Effector CD4-positive, alpha-beta T cell (primary cell): ENCODE results near the gene MYCN.
"Not testable (repeated sequence)": the region's sequence is repeated elsewhere in the genome, so short reads cannot be mapped to it uniquely, and the experiment has no call there.

ENCODE experiments used
- DNase-seq: peaks from one replicate; pipeline ENCODE4 v3.0.0-alpha.2; 2020

MYCN gene

DNA sequence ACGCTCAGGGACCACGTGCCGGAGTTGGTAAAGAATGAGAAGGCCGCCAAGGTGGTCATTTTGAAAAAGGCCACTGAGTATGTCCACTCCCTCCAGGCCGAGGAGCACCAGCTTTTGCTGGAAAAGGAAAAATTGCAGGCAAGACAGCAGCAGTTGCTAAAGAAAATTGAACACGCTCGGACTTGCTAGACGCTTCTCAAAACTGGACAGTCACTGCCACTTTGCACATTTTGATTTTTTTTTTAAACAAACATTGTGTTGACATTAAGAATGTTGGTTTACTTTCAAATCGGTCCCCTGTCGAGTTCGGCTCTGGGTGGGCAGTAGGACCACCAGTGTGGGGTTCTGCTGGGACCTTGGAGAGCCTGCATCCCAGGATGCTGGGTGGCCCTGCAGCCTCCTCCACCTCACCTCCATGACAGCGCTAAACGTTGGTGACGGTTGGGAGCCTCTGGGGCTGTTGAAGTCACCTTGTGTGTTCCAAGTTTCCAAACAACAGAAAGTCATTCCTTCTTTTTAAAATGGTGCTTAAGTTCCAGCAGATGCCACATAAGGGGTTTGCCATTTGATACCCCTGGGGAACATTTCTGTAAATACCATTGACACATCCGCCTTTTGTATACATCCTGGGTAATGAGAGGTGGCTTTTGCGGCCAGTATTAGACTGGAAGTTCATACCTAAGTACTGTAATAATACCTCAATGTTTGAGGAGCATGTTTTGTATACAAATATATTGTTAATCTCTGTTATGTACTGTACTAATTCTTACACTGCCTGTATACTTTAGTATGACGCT lies 5.8 kb downstream of the MYCN start:
- DNase-seq: no peak

DNA sequence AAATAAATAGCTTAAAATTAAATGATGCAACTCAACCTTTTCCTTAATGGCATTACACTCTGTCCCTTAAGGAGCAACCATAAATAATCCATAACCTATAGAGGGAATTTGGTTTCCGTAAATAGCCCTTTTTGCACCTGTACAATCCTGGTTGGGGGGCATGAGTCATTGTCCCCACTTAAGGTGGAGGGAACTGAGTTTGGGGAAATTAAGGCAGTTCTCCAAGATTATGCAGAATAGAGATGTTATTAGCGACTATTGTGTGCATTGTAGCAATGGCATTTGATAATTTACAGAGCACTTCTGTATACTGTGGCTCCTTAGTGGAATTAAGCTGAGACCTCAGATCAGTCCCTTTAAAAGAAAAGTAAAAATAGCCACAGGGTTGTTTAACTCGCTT lies 6.6 kb downstream of the MYCN start:
- no peak for DNase-seq

DNA sequence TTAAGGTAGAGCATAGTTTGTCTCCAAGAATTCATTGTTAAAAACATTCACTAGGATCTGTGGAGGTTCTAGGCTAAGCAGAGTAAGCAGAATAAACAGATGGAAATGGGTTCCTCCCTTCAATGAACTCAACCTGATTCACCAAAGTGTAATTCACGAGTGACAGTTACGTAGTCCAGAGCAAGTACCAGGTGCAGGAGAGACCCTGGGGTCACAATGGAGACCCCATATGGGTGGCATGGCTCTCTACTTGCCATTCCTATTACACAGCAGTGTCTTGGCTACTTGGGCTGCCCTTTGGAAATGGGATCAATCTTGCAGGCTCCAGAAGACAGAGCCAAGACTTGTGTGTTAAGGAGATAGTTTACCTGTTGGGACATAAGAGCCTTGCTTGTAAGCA lies 7.1 kb downstream of the MYCN start:
- no peak for DNase-seq

GRCh38 chr2:15948704-15948957 lies 8.3 kb downstream of the MYCN start:
- no peak for DNase-seq

- no peak for DNase-seq
Observed at GRCh38 chr2:15949126-15949525, 8.8 kb downstream of the MYCN start.

DNA sequence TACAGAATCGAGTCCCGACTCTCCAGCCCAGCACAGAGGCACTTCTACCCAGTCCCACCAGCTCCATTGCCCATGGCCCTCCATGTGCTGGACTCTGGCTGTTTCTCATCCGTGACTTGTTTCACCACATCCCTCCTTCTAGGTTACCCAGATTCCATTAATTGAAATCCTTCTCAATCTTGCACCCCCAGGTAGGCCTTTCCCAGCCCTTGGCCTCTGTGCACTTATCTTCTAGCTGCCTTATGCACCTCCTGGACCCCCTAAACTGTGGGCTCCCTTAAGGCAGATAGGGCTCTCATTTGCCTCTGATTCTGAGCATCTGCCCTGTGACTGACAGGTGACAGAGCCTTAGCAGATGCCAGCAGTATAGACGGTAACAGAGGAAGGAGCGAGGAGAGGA lies 9.2 kb downstream of the MYCN start:
- DNase-seq: no peak

DNA sequence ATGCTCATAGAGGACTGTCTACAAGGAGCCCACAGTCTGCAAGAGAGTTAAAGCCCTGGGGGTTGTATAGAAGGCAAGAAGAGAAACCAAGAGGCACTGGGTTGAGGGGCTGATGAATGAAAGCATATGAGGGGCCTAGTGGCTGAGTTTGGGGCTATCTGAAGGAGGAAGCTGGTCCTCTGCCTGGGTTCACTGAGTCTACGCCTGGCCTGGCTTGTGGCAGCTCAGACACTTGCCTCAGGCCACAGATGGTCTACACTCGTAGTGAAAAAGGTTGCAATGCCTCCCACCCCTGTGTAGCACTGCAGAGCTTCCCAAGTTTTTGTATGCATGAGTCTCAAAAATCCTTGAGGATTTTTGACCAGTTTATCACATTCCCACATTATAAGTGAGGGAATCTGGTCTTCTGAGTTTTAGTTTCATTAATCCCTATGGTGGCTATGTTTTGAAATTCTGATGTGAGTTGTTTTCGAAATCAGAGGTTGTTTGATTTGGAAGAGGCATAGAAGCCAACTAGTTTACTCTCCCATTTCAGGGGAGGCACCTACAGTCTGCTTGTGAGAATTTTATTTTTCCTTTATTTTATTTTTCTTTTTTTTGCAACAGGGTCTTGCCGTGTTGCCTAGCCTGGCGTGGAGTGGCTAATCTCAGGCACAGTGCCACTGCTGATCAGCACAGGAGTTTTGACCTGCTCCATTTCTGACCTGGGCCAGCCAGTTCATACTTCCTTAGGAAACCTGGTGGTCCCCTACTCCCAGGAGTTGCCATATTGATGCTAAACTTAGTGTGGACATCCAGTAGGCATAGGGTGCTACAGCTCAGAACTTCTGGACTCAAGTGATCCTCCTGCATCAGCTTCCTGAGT lies 10.0 kb downstream of the MYCN start:
- no peak for DNase-seq

DNA sequence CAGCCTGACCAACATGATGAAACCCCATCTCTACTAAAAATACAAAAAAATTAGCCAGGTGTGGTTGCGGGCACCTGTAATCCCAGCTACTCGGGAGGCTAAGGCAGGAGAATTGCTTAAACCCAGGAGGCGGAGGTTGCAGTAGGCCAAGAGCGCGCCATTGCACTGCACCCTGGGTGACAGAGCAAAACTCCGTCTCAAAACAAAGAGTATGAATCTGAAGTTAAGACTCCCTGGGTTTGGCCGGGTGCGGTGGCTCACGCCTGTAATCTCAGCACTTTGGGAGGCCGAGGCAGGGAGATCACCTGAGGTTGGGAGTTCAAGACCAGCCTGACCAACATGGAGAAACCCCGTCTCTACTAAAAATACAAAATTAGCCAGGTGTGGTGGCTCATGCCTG lies 11.6 kb downstream of the MYCN start:
- DNase-seq: not testable (repeated sequence)

GRCh38 chr2:15952451-15953146 lies 12.2 kb downstream of the MYCN start:
- no peak for DNase-seq

- DNase-seq: no peak
Observed at GRCh38 chr2:15953147-15953630, 12.8 kb downstream of the MYCN start.

DNA sequence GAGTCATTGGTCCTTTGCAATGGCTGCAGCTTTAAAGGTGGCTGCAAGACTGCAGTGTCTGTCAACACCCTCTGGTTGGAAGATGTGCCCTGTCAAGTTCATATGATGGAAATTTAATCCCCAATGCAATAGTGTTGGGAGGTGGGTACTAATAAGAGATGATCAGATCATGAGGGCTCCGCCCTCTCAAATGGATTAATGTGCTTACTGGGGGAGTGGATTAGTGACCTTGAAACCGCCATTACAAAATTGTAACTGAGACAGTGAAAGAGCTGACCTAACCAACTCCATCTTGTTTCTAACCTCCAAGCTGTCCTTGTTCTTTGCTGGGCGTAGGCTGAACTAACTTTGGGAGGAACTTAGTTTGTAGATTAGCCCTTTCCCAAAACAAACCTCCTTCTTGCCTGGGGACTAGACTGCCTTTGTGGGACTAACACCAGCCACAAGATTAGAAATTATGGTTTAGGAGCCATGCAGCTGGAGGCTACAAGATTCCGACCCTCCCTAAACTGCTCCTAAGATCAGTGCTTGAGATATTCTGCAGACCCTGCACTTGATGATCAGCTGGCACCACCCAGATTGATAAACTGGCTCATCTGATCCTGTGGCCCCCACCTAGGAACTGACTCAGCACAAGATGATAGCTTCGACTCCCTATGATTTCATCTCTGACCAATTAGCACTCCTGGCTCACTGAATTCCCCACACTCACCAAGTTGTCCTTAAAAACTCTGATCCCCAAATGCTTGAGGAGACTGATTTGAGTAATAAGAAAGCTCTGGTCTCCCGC lies 13.7 kb downstream of the MYCN start:
- no peak for DNase-seq

DNA sequence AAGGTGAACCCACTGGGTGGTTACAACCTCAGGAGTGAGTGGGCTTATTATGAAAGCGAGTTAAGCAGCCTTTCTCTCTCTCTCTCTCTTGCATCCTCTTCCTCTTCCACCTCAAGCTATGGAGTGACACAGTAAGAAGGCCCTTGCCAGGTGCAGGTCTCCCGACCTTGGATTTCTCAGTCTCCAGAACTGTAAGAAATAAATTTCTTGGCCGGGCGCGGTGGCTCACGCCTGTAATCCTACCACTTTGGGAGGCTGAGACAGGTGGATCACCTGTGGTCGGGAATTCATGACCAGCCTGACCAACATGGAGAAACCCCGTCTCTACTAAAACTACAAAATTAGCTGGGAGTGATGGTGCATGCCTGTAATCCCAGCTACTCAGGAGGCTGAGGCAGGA lies 14.4 kb downstream of the MYCN start:
- no peak for DNase-seq

DNA sequence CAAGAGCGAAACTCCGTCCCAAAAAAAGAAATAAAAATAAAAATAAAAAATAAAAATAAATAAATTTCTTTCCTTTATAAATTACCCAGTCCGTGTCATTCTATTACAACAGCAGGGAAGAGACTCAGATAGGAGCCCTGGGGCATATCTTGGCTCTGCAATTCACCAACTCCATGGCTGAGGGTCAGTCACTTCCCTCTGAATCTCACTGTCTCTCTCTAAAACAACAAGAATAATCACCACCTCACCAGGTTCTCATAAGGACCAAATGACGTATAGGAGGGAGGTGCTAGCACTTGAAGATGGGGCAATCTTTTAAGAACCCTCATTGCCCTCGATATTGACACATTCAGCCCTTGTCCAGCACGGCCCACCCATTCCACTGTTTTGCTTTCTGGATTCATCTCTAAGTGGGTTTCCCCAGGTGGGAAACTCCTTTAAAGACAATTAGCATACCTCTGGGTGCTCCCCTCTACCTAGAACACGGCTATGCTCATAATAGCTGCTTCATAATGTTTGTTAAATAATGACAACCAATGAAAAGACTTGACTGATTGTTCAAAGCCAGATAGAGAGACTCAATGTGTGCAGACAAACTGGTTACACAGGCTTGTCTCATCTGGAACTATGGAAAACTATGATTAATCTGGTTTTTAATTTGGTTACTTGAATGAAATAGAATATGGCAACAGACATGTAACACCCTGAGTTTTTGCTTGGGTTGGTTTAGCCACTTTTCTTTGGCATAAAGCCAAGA lies 15.1 kb downstream of the MYCN start:
- no peak for DNase-seq

- DNase-seq: no peak
Observed at GRCh38 chr2:15956230-15956629, 15.9 kb downstream of the MYCN start.

DNA sequence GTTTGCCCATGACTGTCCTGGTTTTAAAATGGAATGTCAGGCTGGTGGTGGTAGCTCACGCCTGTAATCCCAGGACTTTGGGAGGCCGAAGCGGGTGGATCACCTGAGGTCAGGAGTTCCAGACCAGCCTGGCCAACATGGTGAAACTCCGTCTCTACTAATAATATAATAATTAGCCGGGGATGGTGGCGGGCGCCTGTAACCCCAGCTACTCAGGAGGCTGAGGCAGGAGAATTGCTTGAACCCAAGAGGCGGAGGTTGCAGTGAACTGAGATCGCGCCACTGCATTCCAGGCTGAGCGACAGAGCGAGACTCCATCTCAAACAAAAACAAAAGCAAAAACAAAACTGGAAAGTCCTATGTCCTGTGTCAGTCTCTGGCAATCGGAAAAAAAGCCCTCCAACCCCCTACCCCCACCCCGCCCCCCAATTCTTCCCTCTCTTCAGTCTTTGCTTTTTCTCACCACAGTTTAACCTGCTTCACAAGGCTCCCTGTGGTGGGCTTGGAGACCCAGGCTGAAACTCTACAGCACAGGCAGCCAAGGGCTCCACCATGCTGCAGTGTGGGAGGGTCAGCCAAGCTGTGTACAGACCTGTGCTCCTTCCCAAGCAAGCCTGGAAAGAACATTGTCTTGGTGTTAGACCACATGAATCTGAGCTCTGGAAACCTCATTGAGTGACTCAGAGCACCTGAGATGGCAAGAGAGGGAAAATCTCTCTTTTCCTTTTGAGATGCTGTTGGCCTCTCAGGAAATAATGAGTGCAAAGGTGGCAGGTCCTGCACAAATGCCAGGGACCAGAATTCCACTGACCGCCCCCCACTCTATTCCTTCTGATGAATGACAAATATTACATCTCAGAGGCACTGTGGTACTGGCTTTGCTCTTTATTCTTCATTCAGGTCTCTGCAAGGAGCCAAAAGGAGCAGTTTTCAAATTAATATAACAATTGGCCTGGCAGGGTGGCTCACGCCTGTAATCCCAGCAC lies 16.7 kb downstream of the MYCN start:
- DNase-seq: no peak

- DNase-seq: no peak
Observed at GRCh38 chr2:15957881-15958713, 17.7 kb downstream of the MYCN start.

GRCh38 chr2:15959331-15960153 lies 19.2 kb downstream of the MYCN start:
- DNase-seq: no peak

- DNase-seq: not testable (repeated sequence)
Observed at GRCh38 chr2:15960154-15960520, 19.8 kb downstream of the MYCN start.
